ENCODE measurements around the gene STARD3. TPM values are rescaled to one million over a fixed set of nuclear protein-coding genes. Genes with fewer than 3 reads are reported as not detected.

STARD3 gene
- total RNA-seq, 6 experiments from 2014 or later, result 44.0 to 52.3 (median 46.3) TPM

DNA sequence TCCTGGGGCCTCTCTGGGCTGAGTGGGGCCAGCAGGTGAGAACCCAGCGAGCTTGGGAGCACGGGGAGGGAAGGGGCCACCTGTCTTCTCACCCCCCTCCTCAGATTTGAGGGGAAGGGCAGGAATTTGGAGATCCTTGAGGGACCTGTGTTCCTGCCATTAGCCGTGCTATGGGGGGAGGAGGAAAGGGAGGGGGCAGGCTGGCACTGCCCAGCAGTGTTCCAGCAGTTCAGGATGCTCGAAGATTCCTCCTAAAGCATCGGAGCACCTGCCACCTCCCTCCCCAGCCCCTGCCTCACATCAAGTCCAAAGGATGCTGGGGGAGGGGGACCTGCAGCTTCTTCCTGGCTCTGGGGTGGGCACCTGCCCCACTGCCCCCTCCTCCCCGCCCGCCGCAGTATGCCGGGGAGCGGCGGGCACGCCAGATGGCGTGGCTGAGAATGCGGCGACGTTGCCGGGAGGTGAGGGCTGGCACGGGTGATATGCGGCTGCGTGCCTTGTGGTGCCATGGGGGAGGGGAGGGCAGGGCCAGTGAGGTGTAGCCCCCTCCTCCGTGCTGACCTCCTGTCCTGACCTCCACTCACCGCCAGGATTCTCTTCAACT, 24.6 kb upstream of the STARD3 start:
- Mint-ChIP-seq H3K4me3 (no peak overlapping the region), H3K36me3 (ENCODE audit: low read depth) (no peaks in the 10 kb centered on the region), H3K9me3 (no peaks in the 10 kb centered on the region), H3K4me1 (ENCODE audit: low read depth) (no peaks in the 10 kb centered on the region), H3K27ac (no peak overlapping the region), H3K27me3 (ENCODE audit: insufficient read depth) (peaks cover 14% of the 10 kb centered on the region)
- no peak for TF ChIP-seq CTCF (IDR thresholded peaks at IDR 0.05)
- no peak for DNase-seq

DNA sequence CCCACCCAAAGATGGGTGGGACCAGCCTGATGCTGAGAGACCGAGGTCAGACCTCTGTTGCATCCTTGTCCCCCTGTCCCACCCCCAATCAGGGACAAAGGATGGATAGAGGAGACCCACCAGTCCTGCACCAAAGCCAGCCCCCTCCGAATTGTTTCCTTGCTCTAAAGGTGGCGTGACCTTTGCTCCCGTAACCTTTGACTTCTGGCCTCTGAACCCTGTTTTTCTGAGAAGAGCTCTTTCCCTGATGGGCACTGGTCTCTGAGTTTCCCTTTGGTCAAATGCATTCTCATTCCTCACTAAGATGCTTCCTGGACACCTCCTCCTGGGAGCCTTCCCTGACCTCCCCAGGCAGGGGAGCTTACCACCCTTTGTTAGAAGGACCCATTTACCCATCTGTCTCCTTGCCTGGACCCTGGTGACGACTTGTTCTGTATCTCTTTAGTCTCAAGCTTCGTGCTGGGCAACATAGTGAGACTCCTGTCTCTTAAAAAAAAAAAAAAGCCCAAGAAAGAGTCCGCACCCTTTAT, 23.9 kb upstream of the STARD3 start:
- Mint-ChIP-seq H3K27ac (no peak overlapping the region), H3K27me3 (ENCODE audit: insufficient read depth) (peaks cover 13% of the 10 kb centered on the region)

GRCh38 chr17:39614545-39615157, 22.3 kb upstream of the STARD3 start:
- Mint-ChIP-seq H3K36me3 (ENCODE audit: low read depth) (no peaks in the 10 kb centered on the region), H3K27ac (no peak overlapping the region), H3K4me1 (ENCODE audit: low read depth) (no peaks in the 10 kb centered on the region), H3K4me3 (no peak overlapping the region), H3K27me3 (ENCODE audit: insufficient read depth) (peaks cover 8% of the 10 kb centered on the region), H3K9me3 (no peaks in the 10 kb centered on the region)
- no peak for DNase-seq
- TF ChIP-seq CTCF (IDR thresholded peaks at IDR 0.05), result no peak

More for the DNA sequence above, 23.9 kb upstream of the STARD3 start:
- TF ChIP-seq CTCF (IDR thresholded peaks at IDR 0.05), result no peak
- no peak overlapping the region for H3K4me3 Mint-ChIP-seq
- H3K9me3 Mint-ChIP-seq, result no peaks in the 10 kb centered on the region
- H3K4me1 Mint-ChIP-seq (ENCODE audit: low read depth), result no peaks in the 10 kb centered on the region
- DNase-seq, result no peak
- no peaks in the 10 kb centered on the region for H3K36me3 Mint-ChIP-seq (ENCODE audit: low read depth)

DNA sequence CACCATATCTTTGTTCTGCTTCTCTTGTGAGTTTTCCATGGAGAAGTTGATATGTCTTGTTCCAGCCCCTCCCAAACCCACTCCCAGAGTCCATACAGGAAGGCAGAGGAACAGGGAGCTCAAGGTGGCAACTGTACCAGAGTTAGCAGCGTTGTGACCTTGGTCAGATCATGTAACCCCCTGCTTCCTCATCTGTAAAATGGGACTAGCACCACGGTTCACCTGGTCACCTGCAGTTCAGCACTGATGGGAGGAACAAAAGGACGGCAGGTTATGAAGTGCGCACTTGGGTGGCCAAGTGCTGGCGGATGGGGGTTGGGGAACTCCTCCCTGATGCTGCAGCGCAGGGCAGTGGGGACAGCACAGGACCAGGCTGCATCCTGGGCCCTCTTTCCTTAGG, 21.5 kb upstream of the STARD3 start:
- Mint-ChIP-seq H3K36me3 (ENCODE audit: low read depth) (no peaks in the 10 kb centered on the region), H3K4me3 (no peak overlapping the region), H3K4me1 (ENCODE audit: low read depth) (no peaks in the 10 kb centered on the region), H3K9me3 (no peaks in the 10 kb centered on the region), H3K27me3 (ENCODE audit: insufficient read depth) (peaks cover 7% of the 10 kb centered on the region), H3K27ac (no peak overlapping the region)
- TF ChIP-seq CTCF (IDR thresholded peaks at IDR 0.05), result no peak
- no peak for DNase-seq

- Mint-ChIP-seq H3K9me3 (no peaks in the 10 kb centered on the region), H3K27ac (no peak overlapping the region), H3K4me3 (peak overlapping the region; percentile 45; the same call in 1 of the 2 replicates), H3K36me3 (ENCODE audit: low read depth) (no peaks in the 10 kb centered on the region), H3K27me3 (ENCODE audit: insufficient read depth) (peaks cover 14% of the 10 kb centered on the region), H3K4me1 (ENCODE audit: low read depth) (peaks cover 3% of the 10 kb centered on the region)
- TF ChIP-seq CTCF (IDR thresholded peaks at IDR 0.05), result no peak
- no peak for DNase-seq
These were observed 19.9 kb upstream of the STARD3 start for GRCh38 chr17:39617100-39617445.

Data from HFFc6 (cell line).